ENCODE measurements around the gene SBF2.

DNA sequence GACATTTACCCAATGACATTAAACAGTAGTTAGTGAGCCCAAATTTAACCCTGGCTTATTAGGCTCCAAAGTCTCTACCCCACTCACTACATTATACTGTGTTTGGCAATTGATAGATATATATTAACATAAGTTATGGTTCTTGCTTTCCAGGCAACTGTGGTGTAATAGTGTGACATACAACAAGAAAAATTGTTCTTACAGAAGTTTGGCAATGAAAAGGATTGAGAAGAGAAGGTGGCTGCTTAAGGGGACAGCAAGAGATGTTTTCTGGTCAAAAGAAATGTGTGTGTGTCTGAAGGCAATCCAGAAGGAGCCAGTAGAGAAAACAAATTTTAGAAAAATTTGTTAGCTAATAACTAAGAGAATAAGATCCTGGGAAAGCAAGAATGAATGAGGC lies 497.8 kb downstream of the SBF2 start:
- TF ChIP-seq POLR2A (IDR thresholded peaks at IDR 0.05) (no peak), CTCF (IDR thresholded peaks at IDR 0.05) (no peak), POLR2AphosphoS5 (IDR thresholded peaks at IDR 0.05) (no peak)
